HG02610 (cell line): ENCODE results near the gene SAMM50.

Experiments
- ATAC-seq: cut with Tn5 transposase; IDR thresholded peaks from one replicate; pipeline ENCODE4 v1.9.1; 2021; ENCODE audit warnings: mild to moderate bottlenecking, moderate library complexity; ENCODE audit not compliant: unreplicated experiment

Gene SAMM50

DNA sequence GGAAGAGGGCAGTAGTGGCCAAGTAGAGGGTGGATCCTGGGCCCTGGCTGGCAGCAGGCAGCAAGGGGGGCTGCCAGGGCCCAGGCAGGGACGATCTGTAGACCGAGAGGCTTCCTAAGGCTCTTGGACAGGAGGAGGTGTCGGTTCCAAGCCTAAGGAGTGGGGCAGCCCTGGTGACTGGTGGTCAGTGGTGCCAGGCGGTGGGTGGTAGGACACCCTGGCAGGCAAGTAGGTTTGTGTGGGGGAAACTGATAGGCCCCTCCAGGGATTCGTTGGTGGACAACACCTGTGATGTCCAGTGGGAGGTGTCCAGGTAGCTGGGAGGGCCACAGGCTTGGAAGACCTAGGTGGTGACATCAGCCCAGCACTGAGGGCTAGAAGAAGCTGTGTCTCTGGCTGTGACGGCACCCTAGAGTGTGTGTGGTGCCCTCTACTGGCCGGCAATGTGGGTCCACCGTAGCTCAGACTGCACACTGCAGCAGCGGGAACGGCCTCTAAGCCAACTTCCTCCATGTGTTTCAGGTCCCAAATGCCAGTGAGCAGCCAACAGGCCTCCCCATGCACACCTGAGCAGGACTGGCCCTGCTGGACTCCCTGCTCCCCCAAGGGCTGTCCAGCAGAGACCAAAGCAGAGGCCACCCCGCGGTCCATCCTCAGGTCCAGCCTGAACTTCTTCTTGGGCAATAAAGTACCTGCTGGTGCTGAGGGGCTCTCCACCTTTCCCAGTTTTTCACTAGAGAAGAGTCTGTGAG, 9.4 kb upstream of the SAMM50 start:
- ATAC-seq, result peak; percentile 36

DNA sequence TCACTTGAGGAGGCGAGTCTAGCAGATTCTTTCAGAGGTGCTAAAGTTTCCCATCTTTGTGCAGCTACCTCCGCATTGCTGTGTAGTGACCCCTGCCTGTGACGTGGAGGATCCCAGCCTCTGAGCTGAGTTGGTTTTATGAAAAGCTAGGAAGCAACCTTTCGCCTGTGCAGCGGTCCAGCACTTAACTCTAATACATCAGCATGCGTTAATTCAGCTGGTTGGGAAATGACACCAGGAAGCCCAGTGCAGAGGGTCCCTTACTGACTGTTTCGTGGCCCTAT, 8.9 kb upstream of the SAMM50 start:
- no peak for ATAC-seq

DNA sequence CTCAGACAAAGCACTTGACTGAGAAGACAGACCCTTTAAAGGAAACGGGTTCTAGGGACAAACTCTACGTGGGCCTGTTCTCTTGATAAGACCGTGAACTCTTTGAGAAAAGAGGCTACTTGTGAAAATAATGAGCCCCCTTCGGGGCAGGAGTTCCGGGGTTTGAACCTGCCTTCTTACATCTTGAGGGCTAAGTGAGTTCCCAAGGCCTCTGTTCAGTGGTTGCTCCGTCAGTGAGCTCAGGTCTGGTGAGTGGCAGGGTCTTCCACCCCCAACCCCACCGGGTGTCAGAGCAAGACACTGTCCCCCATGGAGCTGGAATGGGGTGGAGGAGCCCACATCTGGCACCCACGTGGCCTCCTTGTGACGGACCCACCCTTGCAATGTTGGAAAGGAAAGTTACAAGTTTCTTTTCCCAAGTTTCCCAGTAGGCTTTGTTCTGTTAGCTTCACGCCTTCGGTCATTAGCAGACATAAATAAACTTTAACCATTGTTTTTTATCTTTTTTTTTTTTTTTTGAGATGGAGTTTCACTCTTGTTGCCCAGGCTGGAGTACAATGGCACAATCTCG, 6.3 kb upstream of the SAMM50 start:
- no peak for ATAC-seq

DNA sequence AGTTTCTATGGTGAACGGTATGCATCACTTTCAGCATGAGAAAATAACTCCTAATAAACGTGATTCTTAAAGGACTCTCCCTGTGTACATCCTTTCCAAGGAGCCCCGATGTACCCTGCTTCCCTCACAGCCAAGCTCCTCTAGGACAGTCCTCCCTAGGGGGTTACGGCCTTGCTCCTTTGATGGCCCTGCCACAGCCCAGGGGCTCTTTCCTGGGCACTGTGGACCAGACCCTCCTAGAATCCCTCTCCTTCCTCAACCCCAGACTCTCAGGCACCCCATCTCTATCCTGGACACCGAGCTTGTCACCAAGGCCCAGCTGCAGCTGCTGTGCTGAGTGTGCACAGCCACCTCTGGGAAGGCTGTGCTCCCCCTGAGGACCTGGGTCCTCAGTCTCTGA, 3.9 kb upstream of the SAMM50 start:
- ATAC-seq, result no peak

DNA sequence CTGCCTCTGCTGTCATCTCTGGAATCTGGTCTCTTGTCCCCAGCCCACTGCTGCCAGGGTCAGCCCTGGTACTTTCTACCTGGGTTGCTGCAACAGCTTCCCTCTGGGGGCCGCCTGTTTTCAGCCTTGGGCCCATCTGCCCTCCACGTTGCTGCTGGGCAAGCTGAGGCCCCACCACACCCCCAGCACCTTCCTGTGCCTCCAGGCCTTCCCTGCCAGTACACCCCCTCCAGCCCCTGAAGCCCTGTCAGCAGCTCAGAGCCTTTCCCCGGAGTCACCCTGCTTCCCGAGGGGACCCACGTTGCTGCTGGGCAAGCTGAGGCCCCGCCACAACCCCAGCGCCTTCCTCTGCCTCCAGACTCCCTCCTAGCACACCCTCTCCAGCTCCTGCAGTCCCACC, 3.3 kb upstream of the SAMM50 start:
- no peak for ATAC-seq

DNA sequence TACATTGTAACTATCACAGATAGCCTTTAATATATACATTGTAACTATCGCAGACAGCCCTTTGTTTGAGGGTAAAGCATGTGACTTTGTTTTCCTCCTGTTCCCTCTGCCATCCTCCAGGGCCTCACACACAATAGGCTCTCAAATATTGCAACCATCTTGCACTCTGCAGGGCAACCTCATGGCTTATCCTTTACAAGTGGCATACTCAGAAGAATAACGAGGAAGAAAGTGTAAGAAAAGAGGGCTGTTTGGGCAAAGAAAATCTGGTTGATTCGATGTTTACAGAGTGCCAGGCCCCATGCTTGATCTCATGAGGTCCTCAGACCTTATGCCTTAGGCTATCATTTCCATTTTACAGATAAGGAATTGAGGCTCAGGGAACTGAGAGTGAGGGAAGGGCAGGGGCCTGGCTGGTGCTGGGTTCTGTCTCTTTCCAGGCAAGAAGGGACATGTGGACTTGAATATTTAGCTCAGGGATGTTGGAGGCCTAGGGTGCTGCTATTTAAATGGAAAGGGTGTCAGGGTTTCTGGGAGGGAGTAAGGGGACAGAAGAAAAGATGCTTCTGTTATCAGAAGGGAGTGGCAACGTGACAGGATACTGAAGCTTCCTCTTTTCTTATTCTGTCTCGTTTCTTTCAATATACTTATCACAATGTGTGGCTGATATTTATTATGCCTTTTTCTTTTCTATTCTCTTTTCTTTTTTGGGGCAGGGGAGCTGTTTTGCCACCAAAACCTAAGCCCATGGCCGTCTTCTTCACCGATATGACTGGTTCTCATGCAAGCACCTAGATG, 1.1 kb upstream of the SAMM50 start:
- ATAC-seq, result no peak

DNA sequence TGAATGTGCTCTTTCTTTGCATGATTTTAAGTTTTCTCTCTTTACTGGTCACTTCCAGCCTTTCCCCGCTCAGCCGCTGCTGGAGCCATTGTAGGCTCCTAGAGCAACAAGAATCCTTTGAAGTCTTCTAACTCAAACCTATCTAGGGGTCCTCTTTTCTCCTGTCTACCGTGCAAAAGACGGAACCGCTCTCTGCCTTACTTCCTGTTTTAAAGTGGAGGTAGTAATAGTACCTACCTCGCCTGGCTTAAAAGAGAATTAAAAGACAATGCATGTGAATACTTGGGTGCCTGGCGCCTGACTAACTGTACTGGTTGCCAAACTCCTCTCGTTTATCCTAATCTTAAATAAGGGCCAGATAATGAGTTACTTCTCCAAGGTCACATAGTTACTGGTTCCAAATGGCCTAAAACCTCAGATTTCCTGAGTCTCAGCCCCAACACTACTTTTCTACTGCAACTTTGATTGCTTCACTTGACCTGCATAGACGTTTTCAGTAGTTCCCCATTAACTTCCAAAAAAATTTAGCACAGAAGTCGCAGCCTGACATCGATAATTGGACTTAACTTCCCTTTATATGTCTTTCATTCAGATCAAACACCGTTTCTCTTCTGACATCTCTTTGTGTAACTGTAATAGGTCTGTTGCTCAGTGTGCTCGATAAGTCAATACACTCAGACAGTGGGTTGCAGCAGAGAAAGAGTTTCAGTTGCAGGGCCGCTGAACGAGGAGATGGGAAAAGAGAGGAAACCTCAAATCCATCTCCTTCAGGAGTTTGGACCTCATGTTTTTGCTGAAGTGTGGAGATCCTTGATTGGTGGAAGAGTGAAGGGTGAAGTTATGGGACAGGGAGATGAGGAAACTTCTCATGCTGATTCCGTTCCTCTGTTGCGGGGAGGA, 891 bp downstream of the SAMM50 start:
- no peak for ATAC-seq

DNA sequence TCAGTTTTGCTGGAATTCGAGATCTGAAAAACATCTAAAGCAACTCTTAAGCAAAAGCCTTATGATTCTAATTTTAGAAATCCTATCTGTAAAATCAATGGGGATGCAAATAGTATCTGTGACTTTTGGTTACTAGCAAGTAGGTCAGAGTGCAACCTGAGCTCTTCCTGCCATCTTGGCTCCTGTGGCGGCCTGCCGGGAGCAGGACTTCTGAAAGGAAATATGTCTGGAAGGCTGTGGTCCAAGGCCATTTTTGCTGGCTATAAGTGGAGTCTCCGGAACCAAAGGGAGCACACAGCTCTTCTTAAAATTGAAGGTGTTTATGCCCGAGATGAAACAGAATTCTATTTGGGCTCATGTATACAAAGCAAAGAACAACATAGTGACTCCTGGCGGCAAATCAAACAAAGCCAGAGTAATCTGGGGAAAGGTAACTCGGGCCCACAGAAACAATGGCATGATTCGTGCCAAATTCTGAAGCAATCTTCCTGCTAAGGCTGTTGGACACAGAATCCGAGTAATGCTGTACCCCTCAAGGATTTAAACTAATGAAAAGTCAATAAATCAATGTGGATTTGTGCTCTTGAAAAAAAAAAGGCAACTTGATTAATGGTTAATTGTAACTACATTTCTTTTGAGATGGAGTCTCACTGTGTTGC, 1.7 kb downstream of the SAMM50 start:
- ATAC-seq, result no peak

DNA sequence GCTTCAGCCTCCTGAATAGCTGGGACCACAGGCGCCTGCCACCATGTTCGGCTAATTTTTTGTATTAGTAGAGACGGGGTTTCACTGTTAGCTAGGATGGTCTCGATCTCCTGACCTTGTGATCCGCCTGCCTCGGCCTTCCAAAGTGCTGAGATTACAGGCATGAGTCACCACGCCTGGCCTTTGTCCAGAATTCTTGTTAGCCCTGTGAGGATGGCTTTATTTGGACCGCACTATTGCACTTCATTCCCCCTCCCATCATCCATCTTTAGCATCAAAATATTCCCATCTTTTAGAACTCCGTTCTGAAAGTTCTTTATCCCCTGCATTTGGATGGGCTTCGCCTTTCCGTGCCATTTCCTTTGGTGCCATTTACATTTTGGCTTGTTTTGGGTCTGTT, 2.6 kb downstream of the SAMM50 start:
- no peak for ATAC-seq

DNA sequence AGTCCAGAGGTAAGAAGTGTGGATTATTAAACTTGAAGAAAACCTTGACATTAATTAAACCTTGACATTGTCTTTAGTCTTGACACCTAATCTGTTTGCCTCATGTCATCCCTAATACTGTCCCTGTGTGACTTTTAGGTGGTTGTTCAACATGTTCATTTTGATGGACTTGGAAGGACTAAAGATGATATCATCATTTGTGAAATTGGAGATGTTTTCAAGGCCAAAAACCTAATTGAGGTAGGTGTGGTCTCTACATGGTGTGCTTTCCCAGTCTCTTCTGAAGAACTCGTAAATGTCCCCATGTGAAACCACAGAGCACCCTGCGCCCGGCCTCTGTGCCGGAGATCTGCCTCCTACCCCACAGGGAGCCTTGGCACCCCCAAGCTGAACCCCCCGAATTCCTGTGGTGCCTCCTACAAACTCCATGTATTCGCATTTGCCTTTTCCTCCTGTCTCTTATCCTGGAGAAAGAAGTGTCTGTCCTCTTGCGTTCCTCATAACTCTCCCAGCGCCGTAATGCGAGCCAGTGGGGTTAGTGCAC, 9.1 kb downstream of the SAMM50 start:
- ATAC-seq, result no peak

DNA sequence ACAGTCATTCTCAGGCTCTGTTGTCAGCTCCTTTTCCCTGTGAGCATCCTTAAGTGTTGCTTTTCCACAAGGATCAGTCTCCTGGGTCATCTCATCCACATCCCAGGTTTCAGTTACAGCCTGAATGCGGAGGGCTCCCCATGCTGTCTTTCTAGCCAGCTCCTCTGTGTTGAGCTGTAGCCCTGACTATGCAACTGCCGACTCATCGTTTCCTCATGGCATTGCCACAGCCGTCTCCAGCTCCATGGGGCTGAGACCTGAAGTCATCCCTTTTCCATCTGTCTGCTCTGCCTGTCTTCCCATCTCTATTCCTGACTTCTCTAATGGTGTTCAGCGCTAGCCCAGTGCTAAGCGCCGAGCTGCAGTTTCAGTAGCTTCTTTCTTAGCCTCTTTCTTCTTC, 11.8 kb downstream of the SAMM50 start:
- ATAC-seq, result no peak

DNA sequence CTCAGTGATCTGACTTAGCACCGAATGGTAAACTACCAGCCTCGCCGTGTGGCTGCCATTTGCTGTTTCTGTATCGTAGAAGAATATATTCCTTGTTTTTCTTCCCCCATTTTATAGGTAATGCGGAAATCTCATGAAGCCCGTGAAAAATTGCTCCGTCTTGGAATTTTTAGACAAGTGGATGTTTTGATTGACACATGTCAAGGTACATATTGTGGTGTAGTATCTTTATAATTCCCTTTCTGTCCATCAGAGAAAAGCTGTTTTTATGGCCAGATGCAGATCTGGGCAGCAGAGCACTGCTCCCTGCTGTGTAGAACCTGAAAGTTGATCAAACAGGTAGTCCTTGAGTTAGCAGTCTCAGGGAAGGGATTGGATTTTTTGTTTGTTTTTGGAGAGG, 13.4 kb downstream of the SAMM50 start:
- no peak for ATAC-seq

DNA sequence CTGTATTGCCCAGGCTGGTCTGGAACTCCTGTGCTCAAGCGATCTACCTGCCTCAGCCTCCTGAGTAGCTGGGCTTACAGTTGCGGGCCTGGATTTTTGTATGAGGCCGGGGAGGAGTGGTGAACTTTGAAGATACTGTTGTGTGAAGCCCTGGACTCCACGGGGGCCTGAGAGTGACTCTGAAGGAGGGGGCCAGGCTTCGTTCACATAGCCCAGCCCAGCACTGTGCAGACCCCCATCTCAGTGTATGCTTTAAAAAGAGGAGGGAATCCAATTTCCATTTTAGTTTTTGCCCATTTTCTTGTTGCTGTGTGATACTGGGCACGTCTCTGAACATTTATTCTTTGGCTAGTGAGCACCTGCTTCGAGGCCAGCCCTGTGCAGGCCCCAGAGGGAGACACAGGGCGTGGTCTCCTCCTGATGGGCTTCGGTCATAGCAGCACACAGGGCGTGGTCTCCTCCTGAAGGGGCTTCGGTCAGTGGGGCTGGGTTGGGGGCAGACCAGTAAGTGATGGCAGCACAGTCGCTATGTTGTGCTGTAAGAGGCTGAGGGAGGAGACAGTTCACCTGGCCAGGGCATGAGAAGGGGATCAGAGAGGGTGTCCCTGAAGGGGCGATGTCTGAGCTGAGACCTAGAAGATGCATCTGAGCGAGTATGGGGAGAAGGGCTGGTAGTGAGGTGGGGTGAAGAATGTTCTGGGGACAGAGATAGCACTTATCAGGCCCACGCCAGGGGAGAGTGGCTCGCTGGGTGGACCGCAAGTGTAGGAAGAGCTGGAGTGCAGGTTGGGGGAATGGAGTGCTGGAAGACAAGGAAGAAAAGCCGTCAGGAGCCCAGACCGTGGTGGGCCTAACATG, 14.0 kb downstream of the SAMM50 start:
- ATAC-seq, result no peak

DNA sequence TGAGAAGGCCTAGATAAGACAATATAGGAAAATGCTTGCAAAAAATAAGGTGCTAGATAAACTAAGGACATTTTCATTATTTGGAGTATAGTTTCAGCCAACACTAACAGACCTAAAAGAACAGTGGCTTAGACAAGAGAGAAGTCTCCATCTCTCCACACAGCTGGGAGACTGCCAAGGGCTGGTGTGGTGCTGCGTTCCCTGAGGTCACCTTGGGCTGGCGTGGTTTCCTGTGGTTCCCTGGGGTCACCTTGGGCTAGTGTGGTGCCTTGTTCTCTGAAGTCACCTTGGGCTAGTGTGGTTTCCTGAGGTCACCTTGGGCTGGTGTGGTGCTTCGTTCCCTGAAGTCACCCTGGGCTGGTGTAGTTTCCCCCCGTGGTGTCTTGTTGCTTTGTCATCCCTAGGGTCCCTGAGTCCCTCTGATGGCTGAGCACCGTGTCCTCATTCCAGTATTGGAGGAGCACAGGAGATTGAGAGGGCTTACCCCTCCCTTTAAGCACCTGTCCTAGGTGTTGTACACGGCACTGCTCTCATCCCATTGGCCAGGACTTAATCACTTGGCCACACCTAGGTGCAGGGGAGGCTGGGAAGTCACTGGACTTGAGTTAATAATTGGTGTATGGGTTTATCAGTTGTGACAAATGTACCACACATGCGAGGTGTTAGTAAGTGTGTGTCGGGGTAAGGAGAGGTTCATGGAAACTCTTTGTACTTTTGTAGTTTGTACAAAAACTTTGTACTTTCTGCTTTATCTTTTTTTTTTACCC, 14.9 kb downstream of the SAMM50 start:
- ATAC-seq, result no peak

DNA sequence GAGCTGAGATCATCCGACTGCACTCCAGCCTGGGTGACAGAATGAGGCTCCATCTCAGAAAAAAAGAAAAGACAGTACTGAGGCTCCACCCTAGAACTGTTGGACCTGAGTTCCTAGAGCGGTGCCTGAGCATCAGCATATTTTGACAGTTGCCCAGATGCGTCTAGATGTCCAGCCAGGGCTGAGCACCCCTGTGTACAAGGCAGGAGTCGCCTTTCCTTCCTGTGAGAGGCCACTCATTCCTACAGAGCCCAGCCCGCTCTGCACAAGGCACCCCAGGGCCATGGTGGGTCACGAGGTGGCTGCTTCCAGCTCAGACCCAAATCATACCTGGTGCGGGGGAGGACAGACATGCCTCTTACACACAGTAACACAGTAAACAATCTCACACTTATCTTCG, 15.9 kb downstream of the SAMM50 start:
- ATAC-seq, result no peak

DNA sequence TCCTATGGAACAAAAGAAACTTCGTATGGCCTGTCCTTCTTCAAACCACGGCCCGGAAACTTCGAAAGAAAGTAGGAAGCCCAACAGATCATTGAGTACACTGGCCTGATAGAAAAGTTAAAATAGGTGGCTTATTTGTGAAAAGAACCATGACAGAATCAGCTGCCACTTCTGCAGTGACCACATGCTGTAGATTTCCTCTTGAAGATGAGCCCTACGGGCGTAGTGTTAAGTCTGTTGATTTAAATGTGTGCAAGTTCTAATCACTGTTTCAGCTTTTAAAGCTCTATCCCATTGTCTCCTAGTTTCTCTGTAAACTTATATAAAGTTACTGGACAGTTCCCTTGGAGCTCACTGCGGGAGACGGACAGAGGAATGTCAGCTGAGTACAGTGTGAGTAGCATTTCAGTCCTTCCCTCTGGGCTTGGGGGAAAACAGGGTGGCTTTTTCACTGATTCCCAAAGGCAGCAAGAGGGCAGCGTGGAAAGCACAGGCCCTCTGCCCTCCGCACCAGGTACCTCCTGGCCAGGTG, 17.8 kb downstream of the SAMM50 start:
- ATAC-seq, result no peak

DNA sequence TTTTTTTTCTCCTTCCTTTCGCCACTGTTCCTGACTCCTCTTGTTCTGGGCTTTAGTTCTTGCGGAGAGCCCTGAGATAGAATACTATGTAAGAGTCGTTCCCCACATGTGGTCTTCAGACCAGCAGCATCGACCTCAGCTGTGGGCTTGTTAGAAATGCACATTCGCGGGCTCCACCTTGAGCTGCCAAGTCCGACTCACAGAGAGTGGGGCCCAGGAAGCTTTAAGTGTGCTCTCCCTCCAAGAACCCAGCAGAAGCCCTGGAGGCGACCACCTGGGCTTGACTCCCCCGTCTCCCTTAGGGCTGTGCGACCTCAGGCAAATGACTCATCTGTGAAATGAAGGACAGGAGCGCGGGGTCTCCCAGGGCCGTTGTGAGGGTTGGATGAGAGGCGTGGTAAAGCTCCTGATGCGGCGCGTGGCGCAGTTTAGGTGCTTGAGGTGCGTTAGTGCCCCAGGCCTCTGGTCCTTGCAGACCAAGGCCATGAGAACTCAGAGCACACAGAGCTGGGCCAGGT, 18.8 kb downstream of the SAMM50 start:
- no peak for ATAC-seq

DNA sequence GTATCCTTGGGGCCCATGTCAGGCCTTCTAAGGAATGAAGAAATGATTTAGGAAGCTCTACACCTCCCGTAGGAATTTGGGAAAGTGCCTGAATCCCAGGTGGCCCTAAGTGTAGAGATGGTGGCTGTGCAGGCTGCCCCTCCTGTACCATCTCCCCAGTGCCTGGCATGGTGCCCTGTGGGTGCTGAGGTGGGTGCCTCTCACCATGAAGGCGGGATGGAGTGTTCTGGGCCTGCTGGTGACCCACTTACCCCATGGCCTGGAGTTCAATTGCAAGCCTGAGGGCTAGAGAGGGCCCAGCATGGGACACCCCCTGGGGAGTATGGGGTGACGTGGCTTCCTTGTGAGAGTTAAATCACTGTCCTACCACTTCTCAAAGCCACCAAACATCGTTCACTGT, 19.8 kb downstream of the SAMM50 start:
- no peak for ATAC-seq
